ACHN (cell line): Measurements from ENCODE around the gene KLHL12.

Experiments
- DNase-seq: peaks from one replicate; pipeline ENCODE4 v3.0.0-alpha.2; 2015
- in situ Hi-C: cut with HindIII; loops from 2 replicates; pipeline ENCODE4 v1.10.0; 2017; ENCODE audit warnings: low sequenced_read_pairs, low pct_ligation_motif_present, low pct_unique_long_range_greater_than_20kb

Gene KLHL12

GRCh38 chr1:202856014-202856413 is 71.0 kb downstream of the KLHL12 start:
- no peak for DNase-seq
- in situ Hi-C loops, result loop anchor here (25.0 kb wide), 1 partner anchor 119 kb away; no protein-coding TSS in a partner anchor

- DNase-seq, result no peak
- in situ Hi-C loops, result loop anchor here (25.0 kb wide), 1 partner anchor 117 kb away; no protein-coding TSS in a partner anchor
Measured at GRCh38 chr1:202854787-202855186, 72.2 kb downstream of the KLHL12 start.

- in situ Hi-C loops, result loop anchor here (25.0 kb wide), 1 partner anchor 115 kb away; no protein-coding TSS in a partner anchor
- DNase-seq, result peak; percentile 65
Measured at GRCh38 chr1:202852163-202852904, 74.7 kb downstream of the KLHL12 start.

GRCh38 chr1:202850593-202851362 is 76.3 kb downstream of the KLHL12 start:
- no peak for DNase-seq
- in situ Hi-C loops, result loop anchor here (25.0 kb wide), 1 partner anchor 113 kb away; no protein-coding TSS in a partner anchor

GRCh38 chr1:202848191-202848542 is 78.9 kb downstream of the KLHL12 start:
- in situ Hi-C loops, result no loop called here
- DNase-seq, result no peak

- no peak for DNase-seq
- in situ Hi-C loops, result no loop called here
Measured at GRCh38 chr1:202844935-202845334, 82.1 kb downstream of the KLHL12 start.

- in situ Hi-C loops, result no loop called here
- DNase-seq, result no peak
Measured at GRCh38 chr1:202844259-202844658, 82.8 kb downstream of the KLHL12 start.

- no peak for DNase-seq
- in situ Hi-C loops, result no loop called here
Measured at GRCh38 chr1:202843081-202843480, 84.0 kb downstream of the KLHL12 start.
